GM12801 (cell line): ENCODE results near the gene KRABD2.

Source experiments
- TF ChIP-seq, protein P1 (sequence below): IDR thresholded peaks from one replicate; pipeline ENCODE4 v1.5.1; 2011; ENCODE audit warnings: control low read depth; ENCODE audit not compliant: insufficient read length; ENCODE audit errors: extremely low read depth

Gene KRABD2

DNA sequence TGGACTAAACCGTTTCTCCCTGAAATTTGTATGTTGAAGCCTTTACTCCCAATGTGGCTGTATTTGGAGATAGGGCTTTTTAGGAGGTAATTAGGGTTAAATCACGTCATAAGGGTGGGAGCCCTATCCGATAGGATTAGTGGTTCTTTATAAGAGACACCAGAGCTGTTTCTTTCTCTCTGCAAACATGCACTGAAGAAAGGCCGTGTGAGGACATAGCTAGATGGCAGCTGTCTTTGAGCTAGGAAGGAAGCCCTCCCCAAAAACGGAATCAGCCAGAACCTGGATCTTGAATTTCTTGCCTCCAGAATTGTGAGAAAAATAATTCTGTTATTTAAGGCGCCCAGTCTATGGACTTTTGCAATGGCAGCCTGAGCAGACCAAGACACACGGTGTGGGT lies 22.8 kb downstream of the KRABD2 start:
- TF ChIP-seq, protein P1, sequence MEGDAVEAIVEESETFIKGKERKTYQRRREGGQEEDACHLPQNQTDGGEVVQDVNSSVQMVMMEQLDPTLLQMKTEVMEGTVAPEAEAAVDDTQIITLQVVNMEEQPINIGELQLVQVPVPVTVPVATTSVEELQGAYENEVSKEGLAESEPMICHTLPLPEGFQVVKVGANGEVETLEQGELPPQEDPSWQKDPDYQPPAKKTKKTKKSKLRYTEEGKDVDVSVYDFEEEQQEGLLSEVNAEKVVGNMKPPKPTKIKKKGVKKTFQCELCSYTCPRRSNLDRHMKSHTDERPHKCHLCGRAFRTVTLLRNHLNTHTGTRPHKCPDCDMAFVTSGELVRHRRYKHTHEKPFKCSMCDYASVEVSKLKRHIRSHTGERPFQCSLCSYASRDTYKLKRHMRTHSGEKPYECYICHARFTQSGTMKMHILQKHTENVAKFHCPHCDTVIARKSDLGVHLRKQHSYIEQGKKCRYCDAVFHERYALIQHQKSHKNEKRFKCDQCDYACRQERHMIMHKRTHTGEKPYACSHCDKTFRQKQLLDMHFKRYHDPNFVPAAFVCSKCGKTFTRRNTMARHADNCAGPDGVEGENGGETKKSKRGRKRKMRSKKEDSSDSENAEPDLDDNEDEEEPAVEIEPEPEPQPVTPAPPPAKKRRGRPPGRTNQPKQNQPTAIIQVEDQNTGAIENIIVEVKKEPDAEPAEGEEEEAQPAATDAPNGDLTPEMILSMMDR = no peak

DNA sequence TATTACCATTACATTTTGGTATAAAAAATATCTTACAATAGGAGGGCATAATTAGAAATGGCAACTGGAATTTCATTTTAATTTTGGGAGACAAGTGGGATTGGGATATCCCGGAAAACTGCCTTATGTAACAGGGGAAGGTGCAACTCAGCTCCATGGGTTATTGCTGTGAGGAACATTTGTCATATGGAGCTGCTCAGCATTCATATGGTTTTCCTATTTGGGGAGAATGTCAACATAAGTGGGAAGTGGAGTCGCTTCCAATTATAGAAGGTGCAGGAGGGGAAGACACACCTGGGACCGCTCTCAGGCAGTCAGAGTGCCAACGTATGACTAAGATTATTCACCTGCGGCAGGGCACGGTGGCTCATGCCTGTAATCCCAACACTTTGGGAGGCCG lies 26.2 kb downstream of the KRABD2 start:
- TF ChIP-seq, protein P1 = no peak

DNA sequence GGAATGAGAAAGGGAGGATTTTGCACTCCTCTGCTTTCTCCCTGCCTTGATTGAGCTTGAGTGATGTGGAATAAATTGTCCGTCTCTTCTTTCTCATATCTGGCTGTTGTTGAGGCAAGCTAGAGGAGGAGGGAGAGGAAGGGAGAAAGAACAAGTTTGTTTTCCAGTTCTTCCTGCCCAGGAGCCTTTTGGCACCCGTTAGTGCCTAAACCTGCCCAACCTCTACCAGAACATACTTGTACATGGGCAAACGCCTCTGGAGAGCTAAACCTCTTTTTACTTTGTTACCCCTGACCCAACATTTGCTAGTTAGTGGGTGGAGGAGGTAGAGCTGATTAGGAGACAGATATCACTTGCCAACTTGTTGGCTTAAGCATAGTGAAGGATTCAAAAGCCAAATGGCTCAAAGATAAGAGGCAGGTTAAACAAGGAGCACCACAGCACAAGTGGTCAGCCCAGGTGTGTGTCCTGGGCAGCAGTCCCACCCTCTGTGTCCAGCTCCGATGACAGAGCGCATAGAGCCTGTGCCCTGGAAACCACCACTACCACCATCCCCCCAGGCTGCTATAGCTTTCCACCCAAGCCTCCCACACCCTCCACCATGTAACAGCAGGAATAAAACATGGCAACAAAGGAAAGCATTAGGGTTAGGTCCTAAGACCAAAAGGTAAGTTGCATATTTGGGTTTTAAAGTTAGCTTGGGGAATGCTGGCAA lies 30.4 kb downstream of the KRABD2 start:
- TF ChIP-seq, protein P1 = no peak

DNA sequence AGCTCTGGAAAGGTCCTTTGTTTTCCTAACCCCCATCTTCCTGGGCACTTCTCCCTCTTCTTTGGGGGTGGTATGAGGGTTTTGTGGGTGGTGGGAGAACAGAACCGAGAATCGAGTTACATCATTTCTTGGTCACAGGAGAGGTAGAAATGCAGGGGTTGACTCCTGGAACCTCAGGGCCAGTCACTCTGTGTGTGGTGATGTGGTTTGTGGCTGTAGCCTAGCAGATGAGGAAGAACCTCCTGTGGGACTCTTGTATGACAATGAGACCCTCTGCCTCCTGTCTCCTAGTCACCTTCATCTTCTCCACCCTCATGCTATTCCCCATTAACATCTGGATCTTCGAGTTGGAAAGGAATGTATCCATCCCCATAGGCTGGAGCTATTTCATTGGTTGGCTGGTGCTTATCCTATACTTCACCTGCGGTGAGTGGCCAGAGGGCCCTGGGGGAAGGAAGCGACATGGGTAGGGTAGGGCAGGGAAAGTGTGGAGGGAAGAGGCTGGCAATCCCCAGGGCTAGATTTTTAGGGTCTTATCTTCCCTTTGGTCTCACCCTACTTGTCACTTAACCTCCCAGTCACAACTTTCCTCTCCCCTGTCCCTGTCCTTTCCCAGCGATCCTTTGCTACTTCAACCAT lies 31.3 kb downstream of the KRABD2 start:
- TF ChIP-seq, protein P1 = no peak

DNA sequence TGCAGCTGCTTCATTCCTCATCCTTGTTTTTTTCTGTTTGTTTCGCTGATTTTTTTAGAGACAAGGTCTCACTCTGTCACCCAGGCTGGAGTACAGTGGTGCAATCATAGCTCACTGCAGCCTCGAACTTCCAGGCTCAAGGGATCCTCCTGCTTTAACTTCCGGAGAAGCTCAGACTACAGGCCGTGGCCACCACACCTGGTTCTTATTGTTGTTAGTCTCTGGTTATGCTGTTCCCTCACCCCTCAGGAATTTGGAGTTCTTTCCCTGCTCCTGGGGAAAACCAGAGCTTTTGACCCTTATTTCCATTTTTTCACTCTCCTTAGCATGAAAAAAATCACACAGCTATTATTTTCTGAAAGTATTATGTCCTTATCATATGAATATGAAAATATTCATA lies 35.0 kb downstream of the KRABD2 start:
- TF ChIP-seq, protein P1 = no peak

DNA sequence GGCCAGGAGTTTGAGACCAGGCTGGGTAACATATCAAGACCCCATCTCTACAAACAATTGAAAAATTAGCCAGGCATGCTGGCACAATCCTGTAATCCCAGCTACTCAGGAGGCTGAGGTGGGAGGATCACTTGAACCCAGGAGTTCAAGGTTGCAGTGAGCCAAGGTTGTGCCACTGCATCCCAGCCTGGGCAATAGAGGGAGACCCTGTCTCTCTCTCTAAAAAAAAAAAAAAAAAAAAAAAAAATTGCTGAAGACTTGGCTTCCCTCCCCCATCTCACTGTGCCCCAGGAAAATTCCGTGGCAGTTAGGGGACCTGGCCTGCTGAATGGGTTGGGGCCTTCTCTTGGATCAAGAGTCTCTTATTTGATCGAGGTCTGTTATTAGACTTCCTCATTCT lies 37.0 kb downstream of the KRABD2 start, which contains the start of gene ODF4:
Gene ODF4 (plus strand): TSS at position 301 of the 400 bp plus-strand sequence. CDS start 212 bp downstream, outside the sequence.
- TF ChIP-seq, protein P1 = no peak

DNA sequence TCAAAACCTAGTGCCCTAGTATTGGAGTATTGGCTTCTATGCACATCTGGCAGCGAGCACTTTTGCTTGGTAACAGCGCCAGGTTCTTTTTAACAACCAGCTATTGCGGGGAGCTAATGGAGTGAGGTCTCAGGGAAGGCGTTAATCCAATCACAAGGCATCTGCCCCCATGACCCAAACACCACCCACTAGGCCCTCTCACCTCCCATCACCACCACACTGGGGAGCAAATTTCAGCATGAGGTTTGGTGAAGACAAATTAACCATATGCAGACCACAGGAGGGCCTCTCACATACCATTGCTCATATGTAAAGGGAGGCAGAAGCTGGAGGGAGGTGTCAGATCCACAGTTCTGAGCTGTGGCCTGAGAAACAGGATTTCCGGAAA lies 37.8 kb downstream of the KRABD2 start:
- TF ChIP-seq, protein P1 = no peak
